A549 (cell line): ENCODE data around the gene ATF7IP. TPM values are rescaled to one million over a fixed set of nuclear protein-coding genes. Genes with fewer than 3 reads are reported as not detected.
A peak's percentile ranks its signal among the peaks of the same experiment; 100 is the strongest.

Source experiments
- ATAC-seq, 2 experiments: fragments of 200-7000 bp in 1 of 2; fragments of >200 bp in 1 of 2; cut with Nextera tagmentation in 1 of 2; cut with Tn5 transposase in 1 of 2; 3 replicates each; pipeline versions ENCODE4 v1.8.0 to v1.9.1; 2018 to 2020; ENCODE audit warnings: mild to moderate bottlenecking in 1 of 2, moderate library complexity in 1 of 2
- CTCF ChIA-PET: fragments of 300-600 bp; sonication (Branson Sonifier 250); formaldehyde crosslinking; extraction: SDS; loops from one replicate; lab custom pipeline; 2021; ENCODE audit warnings: antibody characterized with exemption, inconsistent platforms; lab: Yijun Ruan, JAX
- POLR2A ChIA-PET: fragments of 350-600 bp; formaldehyde crosslinking; extraction: SDS; loops from one replicate; lab custom pipeline; 2021; ENCODE audit warnings: antibody characterized with exemption, inconsistent platforms; lab: Yijun Ruan, JAX
- DNase-seq, 2 experiments: peaks; one replicate each; pipeline versions ENCODE4 v3.0.0 to v3.0.0-alpha.2; 2011 to 2016; ENCODE audit warnings: low read depth in 1 of 2, low spot score in 1 of 2
- FAIRE-seq: peaks from 2 replicates; lab custom pipeline; 2011; peaks lifted over from hg19 to GRCh38; lab: Jason Lieb, UNC
- H3K27ac ChIP-seq, 2 experiments: fragments of >200 bp; sonication (Bioruptor Twin); formaldehyde crosslinking; 3 replicates each; pipeline ENCODE4 v1.5.1; 2016 to 2017
- H3K4me1 ChIP-seq: fragments of >200 bp; sonication (Bioruptor Twin); formaldehyde crosslinking; 3 replicates; pipeline ENCODE4 v1.6.1; 2016
- H3K4me2 ChIP-seq: fragments of >200 bp; sonication (Bioruptor Twin); formaldehyde crosslinking; 3 replicates; pipeline ENCODE4 v1.6.1; 2016
- H3K4me3 ChIP-seq: fragments of >200 bp; sonication (Bioruptor Twin); formaldehyde crosslinking; 3 replicates; pipeline ENCODE4 v1.5.1; 2016
- H3K9me3 ChIP-seq: fragments of >200 bp; sonication (Bioruptor Twin); formaldehyde crosslinking; 3 replicates; pipeline ENCODE4 v1.6.1; 2016
- ATOH8 ChIP-seq: fragments of 250-450 bp; sonication (Bioruptor Pico); IDR thresholded peaks from 2 replicates; pipeline ENCODE4 v1.5.0; 2020; ENCODE audit warnings: low read depth, mild to moderate bottlenecking, moderate library complexity
- BCL3 ChIP-seq: fragments of >200 bp; sonication (Bioruptor Twin); formaldehyde crosslinking; IDR thresholded peaks from 3 replicates; pipeline ENCODE4 v1.6.1; 2016
- CEBPB ChIP-seq, 2 experiments: fragments of >200 bp in 1 of 2; sonication (Bioruptor Twin) in 1 of 2; formaldehyde crosslinking in 1 of 2; IDR thresholded peaks; 2 replicates each; pipeline ENCODE4 v1.6.1; 2012 to 2016
- CTCF ChIP-seq: fragments of >200 bp; sonication (Bioruptor Twin); formaldehyde crosslinking; IDR thresholded peaks from 3 replicates; pipeline ENCODE4 v1.5.1; 2016
- E2F6 ChIP-seq: IDR thresholded peaks from 2 replicates; pipeline ENCODE4 v1.6.1; 2012; ENCODE audit warnings: low read depth, borderline replicate concordance
- EHF ChIP-seq: fragments of 250-450 bp; sonication (Bioruptor Pico); IDR thresholded peaks from 2 replicates; pipeline ENCODE4 v1.5.0; 2020; ENCODE audit warnings: mild to moderate bottlenecking
- ELK1 ChIP-seq: fragments of 150-350 bp; IDR thresholded peaks from 2 replicates; pipeline ENCODE4 v1.6.1; 2014; ENCODE audit warnings: low read depth, mild to moderate bottlenecking, low read length
- FOSL2 ChIP-seq, 2 experiments: fragments of 450-650 bp in 1 of 2; fragments of >200 bp in 1 of 2; sonication (Bioruptor Twin) in 1 of 2; formaldehyde crosslinking; IDR thresholded peaks; 2 replicates each; pipeline versions ENCODE4 v1.5.0 to v1.6.1; 2016 to 2020; ENCODE audit warnings: mild to moderate bottlenecking in 1 of 2, moderate library complexity in 1 of 2
- HDAC2 ChIP-seq: fragments of 200-600 bp; sonication (generic); IDR thresholded peaks from 2 replicates; pipeline ENCODE4 v1.6.1; 2016
- HOXB5 ChIP-seq: fragments of 250-450 bp; sonication (Bioruptor Pico); IDR thresholded peaks from 2 replicates; pipeline ENCODE4 v1.5.0; 2020; ENCODE audit warnings: mild to moderate bottlenecking, moderate library complexity
- JUN ChIP-seq, 2 experiments: fragments of >200 bp; sonication (Bioruptor Twin); formaldehyde crosslinking; IDR thresholded peaks; 2 replicates in 1 of 2; 3 replicates in 1 of 2; pipeline ENCODE4 v1.6.1; 2016 to 2017
- KDM1A ChIP-seq: fragments of 200-600 bp; sonication (generic); IDR thresholded peaks from 2 replicates; pipeline ENCODE4 v1.6.1; 2016; ENCODE audit warnings: low read depth, mild to moderate bottlenecking
- KDM5A ChIP-seq: fragments of 200-600 bp; sonication (generic); IDR thresholded peaks from 2 replicates; pipeline ENCODE4 v1.6.1; 2016; ENCODE audit warnings: antibody characterized with exemption, mild to moderate bottlenecking
- MAZ ChIP-seq: fragments of 150-350 bp; IDR thresholded peaks from 2 replicates; pipeline ENCODE4 v1.6.1; 2014; ENCODE audit warnings: antibody characterized with exemption, low read depth, low read length, borderline replicate concordance
- NFE2L2 ChIP-seq: fragments of 150-350 bp; conservative IDR thresholded peaks from 2 replicates; pipeline ENCODE4 v1.6.1; 2014; ENCODE audit warnings: low read length
- PHF8 ChIP-seq: fragments of 200-600 bp; sonication (generic); IDR thresholded peaks from 2 replicates; pipeline ENCODE4 v1.6.1; 2016; ENCODE audit warnings: low read depth, mild to moderate bottlenecking, antibody characterized with exemption, moderate library complexity, borderline replicate concordance
- POLR2A ChIP-seq: IDR thresholded peaks from 2 replicates; pipeline ENCODE4 v1.6.1; 2012; ENCODE audit warnings: mild to moderate bottlenecking, low read length
- RAD21 ChIP-seq, 2 experiments: fragments of >200 bp in 1 of 2; sonication (Bioruptor Twin) in 1 of 2; formaldehyde crosslinking in 1 of 2; IDR thresholded peaks in 1 of 2; conservative IDR thresholded peaks in 1 of 2; 2 replicates in 1 of 2; 3 replicates in 1 of 2; pipeline ENCODE4 v1.6.1; 2012 to 2018; ENCODE audit warnings: inconsistent platforms in 1 of 2
- RCOR1 ChIP-seq: fragments of 150-350 bp; IDR thresholded peaks from 2 replicates; pipeline ENCODE4 v1.6.1; 2014; ENCODE audit warnings: antibody characterized with exemption, low read length, low read depth
- RFX5 ChIP-seq: fragments of 450-650 bp; IDR thresholded peaks from 2 replicates; pipeline ENCODE4 v1.7.1; 2014; ENCODE audit warnings: antibody characterized with exemption, mild to moderate bottlenecking, moderate library complexity
- RNF2 ChIP-seq: fragments of 200-600 bp; sonication (generic); IDR thresholded peaks from 2 replicates; pipeline ENCODE4 v1.6.1; 2016; ENCODE audit warnings: low read depth, mild to moderate bottlenecking, antibody characterized with exemption, moderate library complexity, borderline replicate concordance
- SMC3 ChIP-seq: fragments of >200 bp; sonication (Bioruptor Twin); formaldehyde crosslinking; IDR thresholded peaks from 3 replicates; pipeline ENCODE4 v1.6.1; 2018; ENCODE audit warnings: inconsistent platforms
- TFCP2L1 ChIP-seq: fragments of 250-450 bp; sonication (Bioruptor Pico); IDR thresholded peaks from 2 replicates; pipeline ENCODE4 v1.5.0; 2021; ENCODE audit warnings: mild to moderate bottlenecking
- USF2 ChIP-seq: fragments of 450-650 bp; IDR thresholded peaks from 2 replicates; pipeline ENCODE4 v1.6.1; 2014; ENCODE audit warnings: antibody characterized with exemption
- ZNF302 ChIP-seq: fragments of 250-450 bp; sonication (Bioruptor Pico); IDR thresholded peaks from 2 replicates; pipeline ENCODE4 v1.9.0; 2021; ENCODE audit warnings: inconsistent platforms, mild to moderate bottlenecking, moderate library complexity
- WGBS: methylation state at CpG from one replicate; pipeline ENCODE4 v1.1.6; 2017; ENCODE audit errors: missing lambda C conversion rate; 5-methylcytosine and 5-hydroxymethylcytosine counted together
- polyA plus RNA-seq, 4 experiments: library from polyadenylated mRNA; depleted of rRNA in 3 of 4; stranded (reverse); fragments of >200 nt; fragmentation: RNase III in 1 of 4; extraction: RNeasy Plus Mini Kit Qiagen cat#74134 plus additional on column Dnase treatment in 1 of 4; gene quantifications; 2 replicates in 3 of 4; 3 replicates in 1 of 4; pipeline ENCODE4 v1.2.3, GENCODE V29; 2011 to 2017

ATF7IP gene
- polyA plus RNA-seq, 2 of the 4 experiments (the other 2 are of a cell fraction), result 5.6 to 14.2 TPM

GRCh38 chr12:14454098-14454907 lies 88.8 kb downstream of the ATF7IP start:
- Histone ChIP-seq H3K4me1 (no peaks in the 10 kb centered on the region), H3K9me3 (no peaks in the 10 kb centered on the region), H3K27ac (no peak overlapping the region), H3K4me2 (no peak overlapping the region), H3K4me3 (no peak overlapping the region)
- 56% methylated on average over 2 of the region's 2 CpGs for WGBS
- DNase-seq (peak; percentile 17 to 68), ATAC-seq (peak; percentile 47 to 87; a peak in 5 of 6 replicates), FAIRE-seq (no peak)
- no peak for TF ChIP-seq RNF2
- peak; percentile 37; the same call in 1 of the 3 replicates for TF ChIP-seq SMC3
- TF ChIP-seq EHF (CRISPR knock-in tag), result no peak
- no peak for TF ChIP-seq RFX5
- no peak for TF ChIP-seq KDM5A
- no peak for TF ChIP-seq ATOH8 (CRISPR knock-in tag)
- no peak for TF ChIP-seq KDM1A
- TF ChIP-seq MAZ, result no peak
- TF ChIP-seq RAD21 (conservative IDR thresholded peaks at IDR 0.05 in 1 of 2, IDR thresholded peaks at IDR 0.05 in 1 of 2), result peak; percentile 44 to 70
- TF ChIP-seq CTCF, result peak; percentile 36; the same call in 2 of the 3 replicates
- no peak for TF ChIP-seq TFCP2L1
- no peak for TF ChIP-seq CEBPB (IDR thresholded peaks at IDR 0.05)
- no peak for TF ChIP-seq POLR2A
- no peak for TF ChIP-seq FOSL2 (IDR thresholded peaks at IDR 0.05)
- TF ChIP-seq FOSL2 (CRISPR knock-in tag; IDR thresholded peaks at IDR 0.05), result no peak
- CTCF ChIA-PET, result interaction anchor here (0.6 to 1.2 kb wide), 5 partner anchors 24 to 542 kb away, joined by 3 to 4 read pairs (median 3); no protein-coding TSS in a partner anchor
- POLR2A ChIA-PET, result no interaction called here

GRCh38 chr12:14460212-14460841 lies 94.8 kb downstream of the ATF7IP start:
- CTCF ChIA-PET, result no interaction called here
- Histone ChIP-seq H3K4me1 (no peaks in the 10 kb centered on the region), H3K9me3 (no peaks in the 10 kb centered on the region), H3K27ac (no peak overlapping the region), H3K4me3 (no peak overlapping the region), H3K4me2 (no peak overlapping the region)
- DNase-seq (no peak), ATAC-seq (no peak), FAIRE-seq (no peak)
- TF ChIP-seq ZNF302 (CRISPR knock-in tag), result no peak
- peak; percentile 29 to 43; a peak in 2 of 4 replicates for TF ChIP-seq CEBPB (IDR thresholded peaks at IDR 0.05)
- POLR2A ChIA-PET, result no interaction called here
- 94% methylated on average over 5 of the region's 5 CpGs for WGBS

GRCh38 chr12:14471497-14471896 lies 106.0 kb downstream of the ATF7IP start:
- Histone ChIP-seq H3K27ac (no peak overlapping the region), H3K4me2 (no peak overlapping the region), H3K4me1 (no peaks in the 10 kb centered on the region), H3K9me3 (peaks cover 40% of the 10 kb centered on the region), H3K4me3 (no peak overlapping the region)
- FAIRE-seq, result no peak
- no peak for ATAC-seq
- DNase-seq, result no peak
- POLR2A ChIA-PET, result no interaction called here
- WGBS, result 94% methylated on average over 1 of the region's 1 CpG
- CTCF ChIA-PET, result no interaction called here
- no peak for TF ChIP-seq KDM5A
- no peak for TF ChIP-seq NFE2L2
- no peak for TF ChIP-seq USF2
- TF ChIP-seq EHF (CRISPR knock-in tag), result no peak
- no peak for TF ChIP-seq HOXB5 (CRISPR knock-in tag)
- TF ChIP-seq RFX5, result no peak
- no peak for TF ChIP-seq JUN (IDR thresholded peaks at IDR 0.05)
- no peak for TF ChIP-seq BCL3
- no peak for TF ChIP-seq ELK1
- TF ChIP-seq POLR2A, result no peak
- no peak for TF ChIP-seq HDAC2
- no peak for TF ChIP-seq E2F6
- TF ChIP-seq PHF8, result no peak
- TF ChIP-seq RCOR1, result no peak
